Effector CD4-positive, alpha-beta T cell (primary cell): ENCODE data around the gene SOX5.

Source experiments
- DNase-seq: peaks from one replicate; pipeline ENCODE4 v3.0.0-alpha.2; 2020

SOX5 gene

GRCh38 chr12:23585156-23585781, 364.2 kb downstream of the SOX5 start:
- no peak for DNase-seq

- DNase-seq = no peak
These were observed 367.6 kb downstream of the SOX5 start for GRCh38 chr12:23581913-23582312.

GRCh38 chr12:23579257-23579656, 370.2 kb downstream of the SOX5 start:
- DNase-seq = no peak

GRCh38 chr12:23576372-23576771, 373.1 kb downstream of the SOX5 start:
- DNase-seq = no peak

- DNase-seq = no peak
These were observed 380.1 kb downstream of the SOX5 start for GRCh38 chr12:23569356-23569755.

GRCh38 chr12:23566133-23566532, 383.3 kb downstream of the SOX5 start:
- DNase-seq = no peak

- no peak for DNase-seq
These were observed 384.9 kb downstream of the SOX5 start for GRCh38 chr12:23564451-23565152.

- DNase-seq = no peak
These were observed 387.8 kb downstream of the SOX5 start for GRCh38 chr12:23561364-23562345.

GRCh38 chr12:23560611-23561010, 388.9 kb downstream of the SOX5 start:
- DNase-seq = no peak

GRCh38 chr12:23559268-23559753, 390.2 kb downstream of the SOX5 start:
- no peak for DNase-seq

- no peak for DNase-seq
These were observed 392.8 kb downstream of the SOX5 start for GRCh38 chr12:23556661-23557060.

- no peak for DNase-seq
These were observed 393.7 kb downstream of the SOX5 start for GRCh38 chr12:23555825-23556207.

GRCh38 chr12:23555180-23555824, 394.2 kb downstream of the SOX5 start:
- DNase-seq = no peak

GRCh38 chr12:23552417-23552816, 397.1 kb downstream of the SOX5 start:
- DNase-seq = no peak

- no peak for DNase-seq
These were observed 398.7 kb downstream of the SOX5 start for GRCh38 chr12:23550753-23551152.

GRCh38 chr12:23548742-23549141, 400.7 kb downstream of the SOX5 start:
- no peak for DNase-seq

GRCh38 chr12:23546756-23547155, 402.7 kb downstream of the SOX5 start:
- DNase-seq = no peak

GRCh38 chr12:23543767-23544166, 405.7 kb downstream of the SOX5 start:
- no peak for DNase-seq

- no peak for DNase-seq
These were observed 407.3 kb downstream of the SOX5 start for GRCh38 chr12:23542187-23542586.

- DNase-seq = no peak
These were observed 408.9 kb downstream of the SOX5 start for GRCh38 chr12:23540572-23540971.

GRCh38 chr12:23536293-23536692, 413.2 kb downstream of the SOX5 start:
- no peak for DNase-seq

GRCh38 chr12:23535441-23535840, 414.0 kb downstream of the SOX5 start:
- DNase-seq = no peak

GRCh38 chr12:23534196-23534595, 415.3 kb downstream of the SOX5 start:
- DNase-seq = no peak
